ENCODE results near the gene STAT1.

STAT1 gene

DNA sequence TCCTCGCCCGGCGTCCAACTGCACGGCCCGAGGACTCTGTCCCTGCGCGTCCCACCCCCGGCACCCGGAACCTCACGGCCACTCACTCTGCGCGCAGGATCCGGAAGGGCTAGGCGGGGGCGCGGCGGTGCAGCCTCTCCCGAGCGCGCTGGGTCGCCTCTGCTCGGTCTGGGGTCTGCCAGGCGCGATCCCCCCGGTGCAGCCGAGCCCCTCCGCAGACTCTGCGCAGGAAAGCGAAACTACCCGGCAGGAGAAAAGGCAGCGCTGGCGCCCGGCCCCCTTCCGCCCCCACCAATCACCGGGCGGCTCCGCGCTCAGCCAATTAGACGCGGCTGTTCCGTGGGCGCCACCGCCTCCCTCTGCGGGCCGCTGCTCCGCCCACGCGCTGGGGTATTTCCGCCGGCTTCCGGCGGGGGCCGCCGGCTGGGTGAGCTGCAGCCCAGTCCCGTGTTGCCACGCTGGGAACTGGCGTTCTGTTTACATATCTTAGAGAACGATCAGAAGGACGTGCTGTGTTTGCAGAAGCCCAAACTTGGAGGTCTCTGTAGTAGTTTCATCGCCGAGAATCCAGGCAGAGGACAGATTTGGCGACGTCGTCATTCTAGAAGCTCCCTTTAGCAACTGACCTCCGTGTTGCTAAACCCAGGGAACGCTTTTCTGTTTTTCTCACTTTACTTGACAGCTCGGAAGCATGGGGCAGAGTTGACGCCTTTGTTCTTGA, at the start of gene STAT1:
STAT1 (minus strand) TSS at position 240 of the 721 bp plus-strand sequence. CDS start 4,168 bp downstream, outside the sequence.
- peak; percentile 99 for DNase-seq

DNA sequence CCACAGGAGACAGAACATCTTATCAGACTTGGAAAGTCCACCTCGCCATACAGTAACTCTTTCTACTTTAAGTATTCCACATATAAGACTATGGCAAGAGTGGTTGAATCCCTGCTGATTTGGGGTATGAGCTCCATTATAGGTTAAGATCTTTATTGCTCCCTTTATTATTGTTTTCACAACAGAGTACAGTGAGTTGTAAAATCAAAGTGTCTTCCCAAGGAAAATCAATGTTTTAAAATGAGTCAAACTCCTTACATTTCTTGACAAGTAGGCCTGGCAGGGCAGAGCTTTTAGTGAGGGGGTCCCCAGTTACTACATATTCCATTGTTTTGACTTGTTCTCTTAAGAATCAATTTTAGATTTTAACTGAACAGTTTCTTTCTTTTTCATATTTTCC, 49.6 kb upstream of the STAT1 start:
- DNase-seq = no peak

DNA sequence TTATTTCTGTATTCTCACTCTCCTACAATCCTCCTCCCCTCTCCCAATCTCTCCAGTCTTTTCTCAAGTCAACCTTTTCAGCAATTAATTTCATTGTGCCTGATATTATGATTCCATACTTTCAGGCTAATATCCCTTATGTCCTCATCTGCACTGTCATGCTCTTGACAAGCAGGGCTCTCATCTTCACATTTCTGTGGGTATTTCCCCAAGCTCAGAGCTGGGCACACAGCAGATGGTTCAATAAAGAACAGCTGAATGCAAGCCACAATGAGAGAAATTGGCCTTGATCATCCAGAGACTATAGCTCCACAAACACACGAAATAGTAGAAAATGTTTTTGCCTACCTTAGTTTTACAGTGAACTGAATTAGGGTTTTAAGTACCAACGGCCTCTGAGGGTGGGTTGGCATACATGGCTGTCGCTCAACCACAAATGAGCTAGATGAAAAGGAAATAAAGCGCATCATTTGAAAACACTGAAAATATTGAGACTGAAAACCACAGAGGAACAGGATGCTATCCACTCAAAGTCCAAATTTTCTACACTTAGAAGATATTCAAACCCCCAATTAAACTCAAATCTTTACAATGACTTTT, 47.5 kb upstream of the STAT1 start:
- no peak for DNase-seq

DNA sequence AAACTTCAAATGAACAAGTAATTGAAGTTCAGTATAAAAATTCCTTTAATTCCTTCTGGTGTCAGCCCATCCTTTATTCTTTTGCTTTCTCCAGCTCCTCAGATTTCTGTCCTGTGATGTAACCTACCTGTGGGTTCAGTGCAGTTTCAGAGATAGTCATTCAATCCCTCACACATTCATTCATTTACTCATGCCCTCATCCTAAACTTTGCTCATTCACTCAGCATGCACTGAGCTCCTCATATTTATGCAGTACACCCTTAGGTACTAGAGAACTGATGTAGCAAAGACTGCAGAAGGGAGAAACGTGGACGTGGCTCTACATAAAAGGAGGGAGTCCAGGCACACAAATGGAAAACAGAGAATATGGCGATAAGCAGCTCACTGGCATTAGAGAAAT, 45.3 kb upstream of the STAT1 start:
- DNase-seq = no peak

DNA sequence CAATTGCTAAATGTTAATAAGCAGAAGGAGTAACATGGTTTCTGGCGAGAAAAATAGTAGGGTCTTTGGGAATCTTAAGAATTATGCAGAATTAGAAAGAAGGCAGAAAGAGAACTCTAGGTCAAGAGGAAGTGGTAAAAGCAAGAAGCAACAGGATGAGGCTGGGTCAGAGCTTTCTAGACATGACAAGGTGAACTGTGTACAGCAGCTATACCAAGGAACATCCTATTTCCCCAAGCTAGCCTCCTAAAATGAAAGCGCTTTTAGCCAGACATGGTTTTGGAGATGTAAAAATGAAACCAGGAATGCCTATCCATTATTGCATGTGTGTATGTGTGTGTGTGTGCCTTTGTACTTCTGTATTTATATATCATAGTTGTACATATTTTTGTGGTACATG, 42.3 kb upstream of the STAT1 start:
- no peak for DNase-seq

DNA sequence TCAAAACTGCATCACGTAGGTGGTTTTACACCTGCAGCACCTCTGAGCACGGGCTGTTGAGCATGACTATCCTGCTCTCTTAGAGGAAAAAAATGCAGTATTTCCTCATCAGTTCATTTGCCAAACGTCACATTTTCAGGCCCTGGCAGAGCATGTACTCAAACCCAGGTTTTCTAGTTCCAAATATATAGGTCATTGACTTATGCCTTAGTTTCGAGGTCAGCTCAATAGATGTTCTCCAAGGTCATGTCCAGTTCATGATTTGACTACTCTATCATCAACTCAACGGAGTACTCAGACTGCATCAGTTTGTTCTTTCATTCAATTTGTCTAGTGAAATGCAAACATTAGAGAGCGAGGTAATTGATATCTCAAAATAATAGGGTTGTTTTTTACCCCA, 39.3 kb upstream of the STAT1 start:
- no peak for DNase-seq

DNA sequence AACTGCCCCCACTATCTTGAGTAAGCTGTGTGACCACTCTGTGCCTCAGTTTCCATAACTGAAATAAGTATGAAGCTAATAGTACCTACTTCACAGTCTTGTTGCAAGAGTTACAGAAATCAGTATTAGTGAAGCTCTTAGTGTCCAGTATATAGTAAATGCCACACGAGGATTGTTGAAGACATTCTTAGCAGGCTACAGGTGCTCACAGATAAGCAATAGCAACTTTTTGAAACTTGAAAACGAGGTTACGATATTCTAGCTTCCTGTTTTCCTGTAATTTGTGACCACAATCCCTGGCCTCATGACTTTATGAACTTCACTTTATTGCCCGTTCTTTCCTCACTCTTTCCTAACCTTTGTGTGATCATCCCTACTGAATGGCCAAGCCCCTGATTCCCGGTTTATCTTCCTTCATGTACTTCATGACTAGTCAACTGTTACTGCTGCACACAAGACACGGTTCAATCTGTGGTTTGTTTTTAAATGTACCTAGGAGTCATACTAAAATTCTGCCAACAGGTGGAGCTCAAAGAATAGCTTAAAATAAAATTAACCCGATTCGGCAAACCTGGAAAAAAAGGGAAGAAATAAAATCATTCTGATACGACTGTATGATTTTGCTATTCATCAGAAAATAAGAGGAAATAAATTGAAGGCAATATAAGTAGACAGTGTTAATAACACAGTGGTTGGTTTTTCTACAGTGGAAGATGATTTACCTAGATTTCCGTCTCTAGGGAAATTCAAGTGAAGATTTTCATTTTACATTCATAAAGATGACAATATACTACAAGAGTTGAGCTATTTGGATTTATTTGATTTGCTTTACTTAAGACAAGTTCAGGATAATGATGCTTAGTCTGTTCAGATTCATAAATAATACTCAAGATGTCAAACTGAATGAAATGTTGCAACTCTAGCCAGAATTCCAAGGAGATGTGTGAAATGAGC, 38.1 kb upstream of the STAT1 start:
- DNase-seq = peak; percentile 67

DNA sequence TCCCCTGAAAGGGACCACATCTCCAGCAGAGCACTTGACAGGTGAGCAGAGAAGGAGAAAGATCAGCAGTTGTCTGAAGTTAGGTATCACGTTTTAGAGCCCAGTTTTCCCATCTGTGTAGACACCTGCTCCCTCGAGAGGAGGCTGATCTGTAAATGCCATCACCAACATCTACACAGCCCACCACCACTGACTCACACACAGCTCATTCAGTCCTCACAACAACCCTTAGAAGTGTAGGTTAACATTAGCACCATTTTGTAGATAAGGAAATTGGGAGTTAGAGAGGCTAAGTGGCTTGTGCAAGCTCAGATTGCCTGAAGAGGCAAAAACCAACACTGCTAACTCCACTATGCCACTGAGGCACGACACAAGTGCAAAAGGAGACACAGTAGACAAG, 37.2 kb upstream of the STAT1 start:
- DNase-seq = no peak

DNA sequence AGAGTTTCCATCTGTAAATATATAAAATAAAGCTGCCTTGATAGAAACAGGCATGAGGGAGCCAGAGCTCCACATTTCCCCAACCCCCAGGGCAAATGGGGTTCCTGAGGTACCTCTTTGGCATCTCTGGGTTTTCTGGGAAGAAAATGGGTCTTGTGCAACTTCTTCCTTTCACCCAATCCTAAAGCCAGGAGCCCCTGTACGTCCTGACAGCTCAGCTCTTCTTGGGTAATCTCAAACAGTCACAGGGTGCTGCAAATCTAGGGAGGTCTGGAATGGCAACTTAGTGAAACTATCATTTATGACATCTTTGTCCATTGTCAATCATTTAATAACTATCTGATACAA, 36.6 kb upstream of the STAT1 start:
- DNase-seq = no peak

DNA sequence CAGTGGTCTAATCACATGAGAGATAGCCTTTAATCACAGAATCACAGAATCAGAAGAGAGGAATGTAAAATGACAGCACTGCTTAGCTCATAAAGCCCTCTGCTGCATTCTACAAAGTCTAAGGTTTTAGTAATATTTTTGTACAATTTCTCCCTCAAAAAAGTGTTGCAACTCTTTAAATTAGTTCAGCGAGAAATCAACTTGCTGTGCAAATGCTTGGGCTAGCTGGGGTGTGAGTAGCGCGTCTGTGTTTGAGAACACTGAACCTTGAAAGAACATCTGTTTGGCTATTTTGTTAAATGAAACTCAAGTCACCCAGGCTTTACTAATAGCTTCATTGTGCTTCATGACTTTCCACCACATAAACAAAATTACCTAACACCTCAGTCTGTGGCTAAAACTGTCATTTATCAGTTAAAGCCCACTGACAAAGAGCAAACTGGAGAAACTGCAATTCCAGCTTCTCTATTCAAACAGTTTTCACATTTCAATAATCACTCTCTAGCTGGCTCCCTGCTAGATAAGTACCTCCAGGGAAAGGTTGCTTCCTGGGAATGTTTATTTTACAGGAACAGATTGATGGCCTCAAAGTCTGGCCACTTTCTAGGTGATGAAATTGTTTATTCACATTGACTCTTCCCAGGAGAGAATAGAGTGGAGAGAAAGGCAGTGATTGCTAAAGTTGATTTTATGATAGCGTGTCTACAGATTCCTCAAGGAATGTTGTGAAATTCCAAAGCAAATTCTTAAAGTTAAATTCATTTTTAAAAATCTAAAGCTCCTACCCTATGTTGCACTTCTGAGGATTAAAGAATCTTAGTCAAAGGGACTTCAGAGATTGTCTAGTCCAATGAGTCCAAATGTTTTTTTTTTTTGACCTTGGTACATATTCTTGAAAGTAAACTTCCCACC, 36.0 kb upstream of the STAT1 start:
- DNase-seq = no peak

DNA sequence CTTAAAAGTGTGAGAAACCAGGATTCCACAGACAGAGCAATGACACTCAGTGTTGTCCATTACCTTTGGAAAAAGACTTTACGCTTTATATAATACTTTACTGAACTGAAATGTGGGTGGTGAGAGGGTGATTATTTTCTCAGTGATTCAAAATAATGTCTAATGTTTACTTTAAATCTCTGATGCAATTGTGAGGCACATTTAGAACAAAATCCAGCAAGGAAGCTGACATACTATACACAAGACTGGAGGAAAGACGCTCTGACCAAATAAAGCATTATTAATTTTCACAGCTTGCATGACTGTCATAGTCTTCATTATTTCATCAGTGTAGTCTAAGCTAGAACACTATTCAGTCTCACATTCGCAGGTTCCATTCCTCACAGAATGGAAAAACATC, 34.1 kb upstream of the STAT1 start:
- DNase-seq = no peak

DNA sequence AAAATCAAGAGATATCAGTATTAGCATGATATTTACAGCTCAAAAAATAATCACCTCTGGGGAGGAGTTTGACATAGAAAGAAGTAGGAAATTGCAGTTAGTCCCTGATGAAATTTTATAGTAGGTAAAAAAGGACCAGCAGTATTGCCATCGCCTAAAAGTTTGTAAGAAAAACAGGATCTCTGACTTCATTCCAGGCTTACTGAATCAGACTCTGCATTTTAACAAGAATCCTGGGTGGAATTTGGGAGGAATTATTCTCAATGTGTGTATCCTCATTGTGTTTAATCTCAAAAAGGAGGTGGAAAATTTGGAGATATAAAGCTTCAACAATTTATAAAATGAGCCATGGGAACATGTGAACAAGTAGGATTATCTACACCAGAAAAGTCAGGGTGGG, 31.2 kb upstream of the STAT1 start:
- no peak for DNase-seq

DNA sequence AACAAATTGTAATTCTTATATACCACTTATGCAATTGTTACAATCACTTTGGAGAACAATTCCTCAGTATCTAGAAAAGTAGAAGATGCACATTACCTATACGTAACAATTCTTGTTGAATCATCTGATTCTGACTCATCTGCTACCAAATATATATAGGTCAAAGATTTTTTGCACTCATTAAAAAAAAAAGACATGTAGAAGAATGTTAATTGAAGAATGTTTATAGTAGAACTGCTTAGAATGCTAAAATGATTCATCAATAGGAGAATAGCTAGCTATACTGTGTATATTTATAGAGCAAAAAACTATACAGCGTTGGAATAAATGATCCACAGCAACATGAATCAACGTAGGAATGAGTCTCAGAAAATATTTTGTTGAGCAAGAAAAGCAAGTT, 29.5 kb upstream of the STAT1 start:
- DNase-seq = no peak

DNA sequence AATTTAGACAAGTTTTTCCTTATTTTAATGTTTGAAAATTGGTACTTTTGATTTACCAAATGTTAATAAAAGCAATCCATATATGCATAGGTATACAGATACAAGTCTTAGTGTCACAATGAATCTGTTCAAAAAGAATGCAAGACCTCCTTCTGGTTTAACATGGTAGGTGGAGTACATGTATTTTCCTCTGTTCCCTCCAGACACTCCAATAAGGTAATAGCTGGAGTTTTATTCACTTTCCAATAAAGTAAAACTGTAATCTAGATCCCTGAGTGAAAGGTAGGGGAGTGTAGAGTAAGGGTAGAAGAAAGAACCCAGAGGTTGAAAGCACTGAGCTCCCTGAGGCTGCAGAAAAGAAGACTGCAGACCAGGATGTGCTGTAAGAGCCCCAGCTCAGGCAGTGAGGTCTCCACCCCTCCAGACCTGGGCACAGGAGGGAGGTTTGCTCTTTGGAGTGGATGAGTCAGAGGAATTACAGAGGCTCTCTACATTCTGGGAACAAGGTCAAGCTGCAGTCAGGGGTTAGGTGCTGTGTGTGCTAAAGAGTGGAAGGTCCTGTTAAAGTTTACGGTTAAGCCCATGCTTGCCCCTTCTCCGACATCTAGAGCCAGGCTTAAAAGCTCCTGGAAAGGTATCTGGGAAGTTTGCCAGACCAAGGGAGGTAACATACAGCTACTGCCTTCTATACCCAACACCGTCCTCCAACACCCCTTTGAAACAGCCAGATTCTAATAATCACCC, 27.6 kb upstream of the STAT1 start:
- no peak for DNase-seq

DNA sequence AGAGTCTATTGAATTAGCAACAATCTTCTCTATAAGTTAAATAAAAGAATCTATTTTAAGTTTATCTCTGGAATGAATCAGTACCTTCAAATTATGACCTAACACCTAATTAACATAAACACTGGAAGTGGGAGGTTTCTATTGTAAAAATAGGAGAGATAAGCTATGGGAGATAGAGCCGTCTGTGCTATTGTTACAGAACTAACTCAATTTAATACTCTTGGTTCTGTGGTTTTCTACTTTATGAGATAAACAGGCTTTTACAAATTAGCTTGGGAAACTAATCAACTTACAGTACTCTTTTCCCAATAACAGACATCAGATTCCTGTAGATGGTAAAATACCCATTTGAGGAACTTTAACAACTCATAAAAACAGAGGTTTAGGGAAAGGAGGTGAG, 25.6 kb upstream of the STAT1 start:
- no peak for DNase-seq

DNA sequence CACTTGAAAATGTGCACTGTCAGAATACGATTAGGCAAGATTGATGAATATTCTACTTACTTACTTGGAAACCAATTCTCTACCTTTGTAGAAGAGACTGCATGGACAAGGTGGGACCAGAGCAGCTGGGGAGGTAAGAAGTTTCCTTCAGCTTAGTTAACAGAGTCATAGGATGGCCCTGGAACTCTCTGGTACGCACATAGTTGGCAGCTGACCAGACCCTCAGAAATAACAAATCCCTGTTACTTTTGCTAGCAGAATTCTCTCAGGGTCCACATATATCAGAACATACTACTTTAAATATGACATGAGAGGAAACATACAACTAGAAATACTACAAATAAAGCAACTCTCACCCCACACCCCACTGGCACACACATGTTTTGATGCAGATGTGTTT, 24.8 kb upstream of the STAT1 start:
- DNase-seq = no peak

DNA sequence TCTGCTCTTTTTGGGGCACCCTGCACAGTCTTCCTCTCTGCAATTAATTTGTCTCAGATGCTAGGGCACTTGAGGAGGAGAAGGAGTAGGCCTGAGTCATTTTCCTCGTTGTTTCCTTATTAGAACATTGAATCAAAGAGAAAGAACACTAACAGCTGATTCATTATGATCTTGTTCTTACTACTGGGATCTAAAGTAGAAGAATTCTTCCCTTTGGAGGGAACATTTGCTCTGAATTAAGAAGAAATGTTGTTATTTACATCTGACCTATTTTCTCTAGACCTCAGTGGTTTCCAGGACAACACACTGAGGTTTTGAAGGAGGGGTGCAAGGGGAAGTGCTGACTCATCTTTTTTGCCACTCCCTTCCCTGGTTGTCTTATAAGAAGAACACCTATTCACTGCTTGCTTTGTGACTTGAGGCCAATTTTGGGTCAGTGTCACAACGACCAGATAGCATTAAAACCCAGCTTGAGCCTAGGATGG, 24.3 kb upstream of the STAT1 start:
- DNase-seq = no peak

DNA sequence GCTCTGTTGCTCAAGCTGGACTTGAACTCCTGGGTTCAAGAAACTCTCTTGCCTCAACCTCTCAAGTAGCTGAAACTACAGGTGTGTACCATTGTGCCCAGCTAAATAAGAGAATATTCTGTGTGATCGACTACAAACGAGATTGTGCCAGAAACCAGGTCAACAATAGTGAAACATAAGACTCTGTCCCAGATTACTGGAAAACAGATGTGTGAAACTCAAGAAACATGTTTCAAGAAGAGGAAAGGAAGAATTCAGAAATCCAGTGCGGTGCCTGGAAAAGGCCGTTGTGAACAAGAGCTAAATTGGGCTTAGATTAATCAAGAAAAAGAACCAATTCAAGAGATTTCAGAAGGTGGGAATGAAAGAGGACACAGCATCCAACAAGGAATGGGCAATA, 23.4 kb upstream of the STAT1 start:
- no peak for DNase-seq

DNA sequence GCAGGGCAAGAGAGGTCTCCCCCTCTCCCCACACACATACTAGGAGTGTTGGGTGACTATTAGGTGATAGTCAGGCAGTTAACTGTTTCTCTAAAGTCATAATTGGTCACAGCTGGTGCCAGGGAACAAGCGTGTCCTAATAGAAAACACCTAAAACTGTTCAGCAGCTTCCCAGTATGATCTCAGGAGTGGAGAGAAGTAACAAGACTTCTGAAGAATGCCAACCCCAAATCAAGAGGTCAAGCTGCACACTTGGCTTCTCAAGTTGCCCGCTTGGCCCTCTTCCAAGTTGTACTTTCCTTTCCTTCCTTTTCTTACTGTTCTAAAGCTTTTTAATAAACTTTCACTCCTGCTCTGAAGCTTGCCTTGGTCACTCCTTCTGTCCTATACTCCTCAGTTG, 22.4 kb upstream of the STAT1 start:
- no peak for DNase-seq

DNA sequence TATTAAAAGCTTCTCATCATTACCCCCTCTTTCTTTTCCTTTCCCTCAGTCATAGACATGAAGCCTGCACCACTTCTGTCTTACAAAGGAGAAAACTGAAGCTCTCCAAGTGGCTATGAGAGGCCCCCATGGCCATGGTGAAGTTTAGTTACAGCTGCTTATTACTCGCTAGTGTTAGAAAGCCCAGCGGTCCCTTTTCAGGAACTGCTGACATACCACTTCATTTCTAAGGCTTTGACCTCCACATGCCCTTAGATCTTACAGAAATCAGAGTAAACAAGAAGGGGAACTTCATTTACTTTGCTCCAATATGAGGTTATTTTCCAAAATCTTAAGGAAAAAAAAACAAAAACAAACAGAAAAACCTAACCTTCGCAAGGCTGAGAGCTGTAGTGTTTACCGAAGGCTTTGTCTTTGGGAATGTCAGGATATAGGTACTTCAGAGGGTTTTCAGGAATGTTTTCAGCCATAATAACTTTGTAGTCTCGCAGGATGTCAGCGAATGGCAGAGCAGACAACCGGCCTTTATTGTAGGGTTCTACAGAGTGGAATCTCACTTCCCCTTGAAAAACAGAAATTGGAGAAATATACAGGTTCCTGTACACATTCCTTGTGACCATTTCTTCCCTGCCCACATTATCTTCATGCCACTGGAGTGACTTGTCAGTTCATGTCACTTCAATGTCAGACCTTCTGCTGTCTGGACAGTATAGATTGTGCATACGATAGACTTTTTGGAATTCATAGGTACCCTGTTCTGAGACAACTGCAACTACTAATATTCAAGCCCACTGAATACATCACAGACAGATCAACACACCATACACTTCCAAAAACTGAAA, 18.8 kb upstream of the STAT1 start:
- no peak for DNase-seq

DNA sequence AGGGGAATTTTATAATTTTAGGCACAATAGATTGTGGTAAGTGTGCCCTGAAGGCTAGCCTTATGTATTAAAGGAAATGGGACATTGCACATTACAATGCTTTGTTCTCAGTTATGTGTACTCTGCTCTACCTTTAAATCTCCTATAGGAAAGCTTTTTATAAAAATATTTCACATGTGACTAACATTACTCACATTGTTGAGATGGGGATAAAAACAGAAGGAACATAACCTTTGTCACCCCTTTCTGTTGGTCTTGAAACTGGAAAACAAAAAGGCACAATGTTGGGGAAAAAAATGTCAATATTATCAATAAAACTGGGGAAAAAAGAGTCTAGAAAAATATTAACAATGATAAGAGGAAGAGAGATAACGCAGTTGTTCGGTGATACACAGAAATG, 17.3 kb upstream of the STAT1 start:
- no peak for DNase-seq

Data from activated CD8-positive, alpha-beta memory T cell treated with anti-CD3 and anti-CD28 coated beads for 24 hours (primary cell).